ENCODE measurements around the gene UVRAG. TPM values are rescaled to one million over a fixed set of nuclear protein-coding genes. Genes with fewer than 3 reads are reported as not detected.
"Not testable (repeated sequence)": the region's sequence is repeated elsewhere in the genome, so short reads cannot be mapped to it uniquely, and the experiment has no call there.

Gene UVRAG
- total RNA-seq, 1 donor from 2014 or later = 13.9 TPM

GRCh38 chr11:75826461-75827230 lies 11.6 kb downstream of the UVRAG start:
- no peak for DNase-seq (ENCODE audit: low spot score)

GRCh38 chr11:75827562-75827961 lies 12.6 kb downstream of the UVRAG start:
- no peak for DNase-seq (ENCODE audit: low spot score)
- intact Hi-C loops (cut with DNase I) = no loop called here

More at GRCh38 chr11:75826461-75827230, 11.6 kb downstream of the UVRAG start:
- intact Hi-C loops (cut with DNase I) = no loop called here

GRCh38 chr11:75831915-75832502 lies 17.0 kb downstream of the UVRAG start:
- intact Hi-C loops (cut with DNase I) = no loop called here
- no peak for DNase-seq (ENCODE audit: low spot score)

- no peak for DNase-seq (ENCODE audit: low spot score)
- intact Hi-C loops (cut with DNase I) = no loop called here
Measured at GRCh38 chr11:75834728-75835127, 19.7 kb downstream of the UVRAG start.

- intact Hi-C loops (cut with DNase I) = no loop called here
- DNase-seq (ENCODE audit: low spot score) = no peak
Measured at GRCh38 chr11:75836417-75836816, 21.4 kb downstream of the UVRAG start.

- no peak for DNase-seq (ENCODE audit: low spot score)
- intact Hi-C loops (cut with DNase I) = no loop called here
Measured at GRCh38 chr11:75839851-75840250, 24.8 kb downstream of the UVRAG start.

GRCh38 chr11:75840522-75840921 lies 25.5 kb downstream of the UVRAG start:
- DNase-seq (ENCODE audit: low spot score) = no peak
- intact Hi-C loops (cut with DNase I) = no loop called here

GRCh38 chr11:75841739-75842138 lies 26.7 kb downstream of the UVRAG start:
- intact Hi-C loops (cut with DNase I) = no loop called here
- DNase-seq (ENCODE audit: low spot score) = no peak

GRCh38 chr11:75845324-75845723 lies 30.3 kb downstream of the UVRAG start:
- intact Hi-C loops (cut with DNase I) = no loop called here
- no peak for DNase-seq (ENCODE audit: low spot score)

- intact Hi-C loops (cut with DNase I) = no loop called here
Measured at GRCh38 chr11:75849894-75850293, 34.9 kb downstream of the UVRAG start.

GRCh38 chr11:75850787-75851186 lies 35.8 kb downstream of the UVRAG start:
- intact Hi-C loops (cut with DNase I) = no loop called here

More at GRCh38 chr11:75849894-75850293, 34.9 kb downstream of the UVRAG start:
- no peak for DNase-seq (ENCODE audit: low spot score)

GRCh38 chr11:75851203-75851602 lies 36.2 kb downstream of the UVRAG start:
- intact Hi-C loops (cut with DNase I) = no loop called here
- DNase-seq (ENCODE audit: low spot score) = no peak

More at GRCh38 chr11:75850787-75851186, 35.8 kb downstream of the UVRAG start:
- no peak for DNase-seq (ENCODE audit: low spot score)

GRCh38 chr11:75852406-75853017 lies 37.5 kb downstream of the UVRAG start:
- intact Hi-C loops (cut with DNase I) = no loop called here
- no peak for DNase-seq (ENCODE audit: low spot score)

- intact Hi-C loops (cut with DNase I); DNase-seq (ENCODE audit: low spot score): not testable (repeated sequence)
Measured at GRCh38 chr11:75853563-75853962, 38.6 kb downstream of the UVRAG start.

- DNase-seq (ENCODE audit: low spot score) = no peak
Measured at GRCh38 chr11:75853971-75854370, 39.0 kb downstream of the UVRAG start.

GRCh38 chr11:75855206-75855605 lies 40.2 kb downstream of the UVRAG start:
- intact Hi-C loops (cut with DNase I) = no loop called here

More at GRCh38 chr11:75853971-75854370, 39.0 kb downstream of the UVRAG start:
- intact Hi-C loops (cut with DNase I) = no loop called here

GRCh38 chr11:75856912-75857311 lies 41.9 kb downstream of the UVRAG start:
- DNase-seq (ENCODE audit: low spot score) = no peak
- intact Hi-C loops (cut with DNase I) = no loop called here

More at GRCh38 chr11:75855206-75855605, 40.2 kb downstream of the UVRAG start:
- DNase-seq (ENCODE audit: low spot score) = no peak

- DNase-seq (ENCODE audit: low spot score) = no peak
Measured at GRCh38 chr11:75858042-75858441, 43.0 kb downstream of the UVRAG start.

GRCh38 chr11:75858613-75859012 lies 43.6 kb downstream of the UVRAG start:
- intact Hi-C loops (cut with DNase I) = no loop called here

More at GRCh38 chr11:75858042-75858441, 43.0 kb downstream of the UVRAG start:
- intact Hi-C loops (cut with DNase I) = no loop called here

GRCh38 chr11:75859614-75860013 lies 44.6 kb downstream of the UVRAG start:
- no peak for DNase-seq (ENCODE audit: low spot score)
- intact Hi-C loops (cut with DNase I) = loop anchor here (10.0 kb wide), 3 partner anchors 135 to 415 kb away; no protein-coding TSS in a partner anchor

More at GRCh38 chr11:75858613-75859012, 43.6 kb downstream of the UVRAG start:
- DNase-seq (ENCODE audit: low spot score) = no peak

Measured in cardiac septum (tissue), 1 donor.